ENCODE data around the gene CCM2.

DNA sequence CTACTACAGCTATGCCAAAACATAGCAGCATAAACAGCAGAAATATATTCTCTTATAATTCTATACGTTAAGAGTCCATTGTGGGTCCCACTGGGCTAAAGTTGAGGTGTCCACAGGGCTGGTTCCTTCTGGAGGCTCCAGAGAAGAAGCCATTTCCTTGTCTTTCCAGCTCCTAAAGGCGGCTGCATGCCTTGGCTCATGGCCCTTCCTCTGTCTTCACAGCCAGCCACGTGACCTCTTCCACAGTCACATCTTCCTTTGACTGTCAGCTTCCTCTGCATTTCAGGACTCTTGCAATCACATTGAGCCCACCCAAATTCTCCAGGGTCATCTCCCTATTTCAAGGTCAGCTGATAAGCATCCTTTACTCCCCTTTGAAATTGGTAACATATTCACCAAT lies 71.5 kb downstream of the CCM2 start:
- TF ChIP-seq CTCF (IDR thresholded peaks at IDR 0.05) = no peak
- TF ChIP-seq POLR2AphosphoS5 (IDR thresholded peaks at IDR 0.05) = no peak
- TF ChIP-seq POLR2A (IDR thresholded peaks at IDR 0.05) = no peak
- TF ChIP-seq EP300 (IDR thresholded peaks at IDR 0.05) = no peak
